H1 (cell line): ENCODE data around the gene ATP2B3. TPM values are rescaled to one million over a fixed set of nuclear protein-coding genes. Genes with fewer than 3 reads are reported as not detected.
A peak's percentile ranks its signal among the peaks of the same experiment; 100 is the strongest.

ENCODE experiments used
- CTCF ChIA-PET: fragments of 300-600 bp; sonication (Branson Sonifier 250); formaldehyde crosslinking; loops from one replicate; lab custom pipeline; 2021; ENCODE audit not compliant: partially characterized antibody; lab: Charles Lee
- POLR2A ChIA-PET: fragments of 300-600 bp; sonication (Branson Sonifier 250); formaldehyde crosslinking; loops from one replicate; lab custom pipeline; 2021; ENCODE audit warnings: inconsistent platforms; ENCODE audit not compliant: partially characterized antibody; lab: Charles Lee
- DNase-seq, 2 experiments: peaks; one replicate each; pipeline versions ENCODE4 v3.0.0 to v3.0.0-alpha.2; 2010 to 2022; ENCODE audit warnings: low spot score in 2 of 2, low read depth in 1 of 2, mixed read lengths in 1 of 2
- FAIRE-seq: peaks from 2 replicates; lab custom pipeline; 2011; peaks lifted over from hg19 to GRCh38; lab: Jason Lieb, UNC
- H2AFZ ChIP-seq: 2 replicates; pipeline ENCODE4 v1.8.1; 2012; ENCODE audit warnings: low read length, inconsistent platforms
- H2AK5ac ChIP-seq: 2 replicates; pipeline ENCODE4 v1.6.1; 2013; ENCODE audit warnings: low read depth, low read length
- H2BK120ac ChIP-seq: replicated peaks from 2 replicates; pipeline ENCODE3; 2013; ENCODE audit warnings: low read depth, low read length, inconsistent platforms
- H2BK12ac ChIP-seq: 2 replicates; pipeline ENCODE4 v1.6.1; 2013; ENCODE audit warnings: low read depth, low read length
- H2BK15ac ChIP-seq: 2 replicates; pipeline ENCODE4 v1.6.1; 2013; ENCODE audit warnings: low read length
- H2BK20ac ChIP-seq: 2 replicates; pipeline ENCODE4 v1.6.1; 2013; ENCODE audit warnings: low read length
- H2BK5ac ChIP-seq: 2 replicates; pipeline ENCODE4 v1.6.1; 2013; ENCODE audit warnings: low read depth, low read length
- H3K14ac ChIP-seq: 2 replicates; pipeline ENCODE4 v1.6.1; 2013; ENCODE audit warnings: inconsistent platforms; ENCODE audit not compliant: insufficient read length
- H3K18ac ChIP-seq: 2 replicates; pipeline ENCODE4 v1.6.1; 2013; ENCODE audit warnings: low read length; ENCODE audit errors: extremely low read depth
- H3K23ac ChIP-seq: 2 replicates; pipeline ENCODE4 v1.6.1; 2013; ENCODE audit warnings: inconsistent platforms; ENCODE audit not compliant: insufficient read length
- H3K23me2 ChIP-seq: 2 replicates; pipeline ENCODE4 v1.6.1; 2013; ENCODE audit warnings: low read depth, low read length
- H3K27ac ChIP-seq: 2 replicates; pipeline ENCODE4 v1.6.1; 2011; ENCODE audit warnings: low read depth, low read length, inconsistent platforms
- H3K27me3 ChIP-seq, 4 experiments: replicated peaks in 1 of 4; 1 replicate in 1 of 4; 2 replicates in 3 of 4; pipeline versions ENCODE4 v1.6.1 to v1.8.1; 2011 to 2013; ENCODE audit warnings: low read length in 3 of 4, mild to moderate bottlenecking in 3 of 4, inconsistent platforms in 2 of 4, mixed read lengths in 2 of 4, moderate library complexity in 1 of 4; ENCODE audit not compliant: control insufficient read depth in 3 of 4, insufficient read depth in 3 of 4; ENCODE audit errors: extremely low read depth in 1 of 4
- H3K36me3 ChIP-seq, 4 experiments: 2 replicates each; pipeline versions ENCODE4 v1.6.1 to v1.8.1; 2011 to 2013; ENCODE audit warnings: mild to moderate bottlenecking in 4 of 4, low read length in 3 of 4, moderate library complexity in 2 of 4, control low read depth in 1 of 4, inconsistent platforms in 1 of 4; ENCODE audit not compliant: insufficient read depth in 4 of 4, control insufficient read depth in 2 of 4
- H3K4ac ChIP-seq: replicated peaks from 2 replicates; pipeline ENCODE3; 2013; ENCODE audit warnings: low read length, low read depth, mixed read lengths, inconsistent platforms; ENCODE audit not compliant: insufficient read length
- H3K4me1 ChIP-seq, 4 experiments: replicated peaks in 1 of 4; 1 replicate in 1 of 4; 2 replicates in 3 of 4; pipeline versions ENCODE4 v1.6.1 to v1.8.1; 2011 to 2013; ENCODE audit warnings: low read length in 3 of 4, inconsistent platforms in 2 of 4, mixed read lengths in 1 of 4; ENCODE audit not compliant: insufficient read depth in 4 of 4, control insufficient read depth in 3 of 4
- H3K4me2 ChIP-seq, 2 experiments: 2 replicates each; pipeline versions ENCODE4 v1.6.1 to v1.8.1; 2011 to 2013; ENCODE audit warnings: low read depth in 2 of 2, low read length in 2 of 2, control low read depth in 1 of 2, inconsistent platforms in 1 of 2, mild to moderate bottlenecking in 1 of 2; ENCODE audit not compliant: insufficient read depth in 1 of 2
- H3K4me3 ChIP-seq, 4 experiments: fragments of 200-600, 300-600 bp in 1 of 4; sonication (generic), shearing (Covaris generic), sonication (Bioruptor Twin) in 1 of 4; 2 replicates each; pipeline versions ENCODE4 v1.5.1 to v1.8.1; 2011 to 2016; ENCODE audit warnings: low read length in 4 of 4, low read depth in 3 of 4, control low read depth in 2 of 4, inconsistent platforms in 2 of 4, mild to moderate bottlenecking in 2 of 4, mixed read lengths in 1 of 4, moderate library complexity in 1 of 4; ENCODE audit not compliant: insufficient read depth in 2 of 4; ENCODE audit errors: extremely low read depth in 1 of 4
- H3K56ac ChIP-seq: replicated peaks from 2 replicates; pipeline ENCODE3; 2013; ENCODE audit warnings: low read depth, mild to moderate bottlenecking, mixed read lengths, low read length, inconsistent platforms; ENCODE audit not compliant: insufficient read length
- H3K79me1 ChIP-seq: 2 replicates; pipeline ENCODE4 v1.6.1; 2013; ENCODE audit warnings: low read depth, low read length, control low read depth
- H3K79me2 ChIP-seq, 2 experiments: 2 replicates each; pipeline versions ENCODE4 v1.6.1 to v1.8.1; 2012 to 2013; ENCODE audit warnings: low read length in 2 of 2, mild to moderate bottlenecking in 2 of 2, inconsistent platforms in 1 of 2; ENCODE audit not compliant: insufficient read depth in 2 of 2, control insufficient read depth in 1 of 2
- H3K9ac ChIP-seq, 4 experiments: replicated peaks in 1 of 4; 1 replicate in 1 of 4; 2 replicates in 3 of 4; pipeline versions ENCODE4 v1.6.1 to v1.8.1; 2011 to 2013; ENCODE audit warnings: low read depth in 3 of 4, low read length in 3 of 4, control low read depth in 2 of 4, mild to moderate bottlenecking in 2 of 4, moderate library complexity in 2 of 4, inconsistent platforms in 1 of 4; ENCODE audit errors: extremely low read depth in 1 of 4
- H3K9me3 ChIP-seq, 2 experiments: 2 replicates each; pipeline versions ENCODE4 v1.6.1 to v1.8.1; 2012 to 2013; ENCODE audit warnings: mild to moderate bottlenecking in 2 of 2, moderate library complexity in 2 of 2, control low read depth in 1 of 2, inconsistent platforms in 1 of 2, low read depth in 1 of 2, low read length in 1 of 2, mixed read lengths in 1 of 2; ENCODE audit not compliant: insufficient read depth in 2 of 2
- H4K20me1 ChIP-seq, 2 experiments: replicated peaks in 1 of 2; 2 replicates each; pipeline versions ENCODE3 to v1.8.1; 2011 to 2013; ENCODE audit warnings: inconsistent platforms in 2 of 2, low read length in 2 of 2, mild to moderate bottlenecking in 1 of 2; ENCODE audit not compliant: insufficient read depth in 2 of 2, control insufficient read depth in 1 of 2
- H4K5ac ChIP-seq: 2 replicates; pipeline ENCODE4 v1.6.1; 2013; ENCODE audit warnings: low read length, low read depth, mixed read lengths, inconsistent platforms; ENCODE audit not compliant: insufficient read length
- H4K8ac ChIP-seq: 2 replicates; pipeline ENCODE4 v1.8.0; 2013; ENCODE audit warnings: mild to moderate bottlenecking, moderate library complexity, low read length, inconsistent platforms; ENCODE audit not compliant: insufficient read depth; ENCODE audit errors: extremely low read depth
- H4K91ac ChIP-seq: replicated peaks from 2 replicates; pipeline ENCODE3; 2013; ENCODE audit warnings: low read length, mixed read lengths, inconsistent platforms; ENCODE audit not compliant: insufficient read length
- BCL11A ChIP-seq, 2 experiments: IDR thresholded peaks; one replicate each; pipeline ENCODE4 v1.6.1; 2011; ENCODE audit warnings: low read depth in 2 of 2, low read length in 2 of 2, mild to moderate bottlenecking in 2 of 2
- CTCF ChIP-seq, 3 experiments: IDR thresholded peaks; 1 replicate in 2 of 3; 2 replicates in 1 of 3; pipeline versions ENCODE4 v1.5.1 to v1.6.1; 2011; ENCODE audit warnings: low read length in 3 of 3, mild to moderate bottlenecking in 3 of 3, inconsistent platforms in 2 of 3, low read depth in 1 of 3, moderate library complexity in 1 of 3; ENCODE audit not compliant: insufficient read depth in 1 of 3; ENCODE audit errors: control extremely low read depth in 1 of 3
- FOSL1 ChIP-seq: IDR thresholded peaks from 2 replicates; pipeline ENCODE4 v1.6.1; 2011; ENCODE audit warnings: mild to moderate bottlenecking, low read depth, low read length, moderate library complexity; ENCODE audit not compliant: insufficient read depth
- RAD21 ChIP-seq, 2 experiments: IDR thresholded peaks in 1 of 2; conservative IDR thresholded peaks in 1 of 2; 2 replicates each; pipeline ENCODE4 v1.6.1; 2011; ENCODE audit warnings: low read depth in 2 of 2, low read length in 2 of 2, improper control_type of control experiment in 1 of 2, inconsistent platforms in 1 of 2, mild to moderate bottlenecking in 1 of 2, moderate library complexity in 1 of 2
- WGBS, 2 experiments: shearing (Covaris generic) in 1 of 2; methylation state at CpG; one replicate each; pipeline versions ENCODE4 v1.1.6 to v1.1.7; 2013 to 2015; ENCODE audit warnings: low lambda C conversion rate in 2 of 2, mixed read lengths in 2 of 2, inconsistent platforms in 1 of 2, low coverage in 1 of 2, missing lambda C conversion rate in 1 of 2; ENCODE audit not compliant: insufficient replicate concordance in 2 of 2, insufficient coverage in 1 of 2, insufficient read length in 1 of 2; ENCODE audit errors: extremely low coverage in 1 of 2, missing lambda C conversion rate in 1 of 2; 5-methylcytosine and 5-hydroxymethylcytosine counted together
- polyA plus RNA-seq, 7 experiments: library from polyadenylated mRNA; depleted of rRNA in 3 of 7; stranded (reverse) in 5 of 7; unstranded in 2 of 7; fragments of >200 nt in 5 of 7; fragments of 200-250 nt in 2 of 7; gene quantifications; 1 replicate in 5 of 7; 2 replicates in 1 of 7; 4 replicates in 1 of 7; pipeline versions ENCODE4 v1.2.1 to v1.2.3, GENCODE V29; 2011 to 2013; ENCODE audit warnings: missing spikeins in 2 of 7, mixed read lengths in 2 of 7
- total RNA-seq: library from RNA; stranded (reverse); fragmentation: NEBNext Ultra II Directional; extraction: Animal tissue kit (Norgen Biotek cat#: 25700); gene quantifications from 2 replicates; pipeline ENCODE4 v1.2.1, GENCODE V29; 2021

Gene ATP2B3
- total and polyA plus RNA-seq, 2 of the 8 experiments (the other 6 are each of a cell fraction or from before 2014, with no cell fraction given) = 0.14 to 0.19 TPM

DNA sequence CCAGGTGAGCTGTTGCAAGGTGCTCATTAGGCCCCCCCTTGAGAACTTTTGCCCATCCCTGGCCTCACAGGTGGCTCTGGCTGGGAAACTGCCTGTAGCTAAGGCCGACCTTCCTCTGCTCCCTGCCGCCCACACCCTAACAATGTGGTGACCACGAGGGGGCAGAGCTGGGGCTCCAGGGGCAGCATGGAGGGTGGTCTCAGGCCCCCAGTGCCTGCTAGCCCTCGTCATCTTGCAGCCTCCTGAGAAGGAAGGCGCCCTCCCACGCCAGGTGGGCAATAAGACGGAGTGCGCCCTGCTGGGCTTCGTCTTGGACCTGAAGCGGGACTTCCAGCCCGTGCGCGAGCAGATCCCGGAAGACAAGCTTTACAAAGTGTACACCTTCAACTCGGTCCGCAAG is 32.4 kb downstream of the ATP2B3 start:
- Histone ChIP-seq H4K8ac (no peak overlapping the region; the same call in 1 of the 2 replicates), H2AK5ac (no peak overlapping the region), H3K23ac (no peak overlapping the region), H3K27ac (no peak overlapping the region), H3K9me3 (no peaks in the 10 kb centered on the region), H3K79me2 (no peaks in the 10 kb centered on the region), H3K79me1 (no peaks in the 10 kb centered on the region), H2BK5ac (no peak overlapping the region), H3K4me3 (no peak overlapping the region), H3K18ac (no peak overlapping the region), H3K36me3 (no peaks in the 10 kb centered on the region), H3K27me3 (no peaks in the 10 kb centered on the region), H4K5ac (no peak overlapping the region), H2AFZ (no peak overlapping the region), H3K14ac (no peak overlapping the region), H3K4me2 (no peak overlapping the region), H4K20me1 (no peaks in the 10 kb centered on the region), H2BK12ac (no peak overlapping the region), H2BK15ac (no peak overlapping the region), H3K4ac (no peak overlapping the region), H3K9ac (no peak overlapping the region), H2BK20ac (no peak overlapping the region), H3K56ac (no peak overlapping the region), H3K23me2 (no peaks in the 10 kb centered on the region), H2BK120ac (no peak overlapping the region), H3K4me1 (no peaks in the 10 kb centered on the region), H4K91ac (no peak overlapping the region)
- peak in 1 of 2 experiments; percentile 54 for DNase-seq
- ChIA-PET POLR2A (no interaction called here), CTCF (interaction anchor here (0.6 to 7.9 kb wide), 16 partner anchors 10 to 490 kb away, joined by 3 to 41 read pairs (median 4); partner anchors contain the start of gene DUSP9)
- FAIRE-seq = no peak
- TF ChIP-seq RAD21 (IDR thresholded peaks at IDR 0.05 in 1 of 2, conservative IDR thresholded peaks at IDR 0.05 in 1 of 2; ENCODE audit: low read depth in 2 of 2, low read length in 2 of 2) (peak in 1 of 2 experiments; percentile 16; a peak in 1 of 4 replicates), BCL11A (IDR thresholded peaks at IDR 0.05; ENCODE audit: low read depth in 2 of 2, low read length in 2 of 2) (no peak), FOSL1 (no peak), CTCF (IDR thresholded peaks at IDR 0.05; ENCODE audit: control extremely low read depth in 1 of 3, insufficient read depth in 1 of 3, low read depth in 1 of 3, low read length in 3 of 3) (peak in 2 of 3 experiments; percentile 34 to 41; a peak in 2 of 4 replicates)
- 96% methylated on average over 9 of the region's 16 CpGs; no CpG with 5 or more reads in 1 of the 2 experiments for WGBS, 2 experiments
